Activated CD4-positive, alpha-beta T cell treated with anti-CD3 and anti-CD28 coated beads for 36 hours (primary cell): ENCODE results near the gene BTG4. TPM values are rescaled to one million over a fixed set of nuclear protein-coding genes. Genes with fewer than 3 reads are reported as not detected.

Experiments used
- ATAC-seq: fragments of 200-7000 bp; cut with Tn5 transposase; one replicate; pipeline ENCODE4 v1.10.0; 2021; ENCODE audit warnings: mild to moderate bottlenecking, moderate library complexity
- CTCF ChIA-PET: fragments of 350-600 bp; sonication (Branson Sonifier 250); formaldehyde crosslinking; loops from one replicate; lab custom pipeline; 2021; ENCODE audit warnings: antibody characterized with exemption; lab: Charles Lee
- POLR2A ChIA-PET: fragments of 350-600 bp; sonication (Branson Sonifier 250); formaldehyde crosslinking; loops from one replicate; lab custom pipeline; 2021; ENCODE audit warnings: antibody characterized with exemption, inconsistent platforms; lab: Charles Lee
- DNase-seq: peaks from one replicate; pipeline ENCODE4 v3.0.0-alpha.2; 2020
- H3K27ac Mint-ChIP-seq: one replicate; pipeline ENCODE4 v1.8.0; 2021; ENCODE audit warnings: mixed read lengths
- H3K27me3 Mint-ChIP-seq: one replicate; pipeline ENCODE4 v1.8.0; 2021; ENCODE audit warnings: mixed read lengths
- H3K36me3 Mint-ChIP-seq: one replicate; pipeline ENCODE4 v1.8.0; 2021; ENCODE audit warnings: low read depth, mixed read lengths
- H3K4me1 Mint-ChIP-seq: one replicate; pipeline ENCODE4 v1.8.0; 2021; ENCODE audit warnings: mixed read lengths
- H3K4me3 Mint-ChIP-seq: one replicate; pipeline ENCODE4 v1.8.0; 2021; ENCODE audit warnings: mild to moderate bottlenecking, moderate library complexity, mixed read lengths
- H3K9me3 Mint-ChIP-seq: one replicate; pipeline ENCODE4 v1.8.0; 2021; ENCODE audit warnings: low read depth, mixed read lengths
- intact Hi-C, 2 experiments: fragments of 100-400 bp; cut with DNase I in 1 of 2; cut with micrococcal nuclease in 1 of 2; formaldehyde crosslinking; loops; one replicate each; pipeline versions ENCODE4 v1.14.2 to v1.15.1; 2022 to 2024; cut with DNase I, micrococcal nuclease
- total RNA-seq, 2 experiments: library from RNA; stranded (reverse); gene quantifications; one replicate each; pipeline ENCODE4 v1.2.3, GENCODE V29; 2021

BTG4 gene
- total RNA-seq, 2 experiments from 2014 or later, result not detected

GRCh38 chr11:111465400-111465799 lies 46.8 kb downstream of the BTG4 start:
- Mint-ChIP-seq H3K27me3 (peaks cover 8% of the 10 kb centered on the region), H3K4me1 (peaks cover 2% of the 10 kb centered on the region), H3K9me3 (no peaks in the 10 kb centered on the region), H3K27ac (no peak overlapping the region), H3K36me3 (no peaks in the 10 kb centered on the region), H3K4me3 (no peak overlapping the region)
- intact Hi-C loops, result no loop called here
- ChIA-PET CTCF (interaction anchor here (1.0 kb wide), 1 partner anchor 14 kb away, joined by 3 read pairs; no protein-coding TSS in a partner anchor), POLR2A (interaction anchor here (0.6 kb wide), 1 partner anchor 1624 kb away, joined by 3 read pairs; no protein-coding TSS in a partner anchor)
- ATAC-seq (no peak), DNase-seq (no peak)

- POLR2A ChIA-PET, result no interaction called here
- H3K9me3 Mint-ChIP-seq, result no peaks in the 10 kb centered on the region
These were observed 48.9 kb downstream of the BTG4 start for GRCh38 chr11:111463276-111463675.

DNA sequence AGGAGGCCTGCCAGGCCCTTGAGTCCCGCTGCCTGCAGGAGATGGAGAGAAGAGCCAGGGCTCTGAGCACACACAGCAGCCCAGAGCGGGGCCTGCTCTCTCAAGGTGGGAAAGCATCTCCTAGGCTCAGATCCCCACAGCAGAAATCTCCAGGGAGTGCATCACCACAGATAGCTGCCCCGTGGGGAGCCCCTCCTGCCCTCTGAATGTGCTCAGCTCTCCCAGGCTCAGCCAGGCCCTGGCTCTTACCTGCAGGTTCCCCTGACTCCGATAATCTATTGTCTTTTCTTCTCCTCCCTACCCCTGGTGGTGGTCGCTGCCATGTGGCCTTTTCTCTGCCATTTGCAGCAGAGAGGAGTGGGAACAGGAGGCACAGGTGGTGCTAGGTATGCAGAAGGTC lies 49.9 kb downstream of the BTG4 start:
- no peak for DNase-seq
- no peaks in the 10 kb centered on the region for H3K9me3 Mint-ChIP-seq
- CTCF ChIA-PET, result interaction anchor here (0.6 to 1.0 kb wide), 2 partner anchors 15 to 380 kb away, joined by 3 read pairs; no protein-coding TSS in a partner anchor
- H3K27ac Mint-ChIP-seq, result no peak overlapping the region
- POLR2A ChIA-PET, result no interaction called here
- peaks cover 6% of the 10 kb centered on the region for H3K27me3 Mint-ChIP-seq
- no peak for ATAC-seq
- H3K4me3 Mint-ChIP-seq, result no peak overlapping the region
- H3K4me1 Mint-ChIP-seq, result peaks cover 2% of the 10 kb centered on the region
- H3K36me3 Mint-ChIP-seq, result no peaks in the 10 kb centered on the region
- intact Hi-C loops, result no loop called here

More at GRCh38 chr11:111463276-111463675, 48.9 kb downstream of the BTG4 start:
- no peak for ATAC-seq
- H3K4me3 Mint-ChIP-seq, result no peak overlapping the region
- no peak for DNase-seq
- peaks cover 9% of the 10 kb centered on the region for H3K27me3 Mint-ChIP-seq
- no peaks in the 10 kb centered on the region for H3K36me3 Mint-ChIP-seq
- intact Hi-C loops, result no loop called here
- H3K27ac Mint-ChIP-seq, result no peak overlapping the region
- CTCF ChIA-PET, result no interaction called here
- H3K4me1 Mint-ChIP-seq, result peaks cover 2% of the 10 kb centered on the region

DNA sequence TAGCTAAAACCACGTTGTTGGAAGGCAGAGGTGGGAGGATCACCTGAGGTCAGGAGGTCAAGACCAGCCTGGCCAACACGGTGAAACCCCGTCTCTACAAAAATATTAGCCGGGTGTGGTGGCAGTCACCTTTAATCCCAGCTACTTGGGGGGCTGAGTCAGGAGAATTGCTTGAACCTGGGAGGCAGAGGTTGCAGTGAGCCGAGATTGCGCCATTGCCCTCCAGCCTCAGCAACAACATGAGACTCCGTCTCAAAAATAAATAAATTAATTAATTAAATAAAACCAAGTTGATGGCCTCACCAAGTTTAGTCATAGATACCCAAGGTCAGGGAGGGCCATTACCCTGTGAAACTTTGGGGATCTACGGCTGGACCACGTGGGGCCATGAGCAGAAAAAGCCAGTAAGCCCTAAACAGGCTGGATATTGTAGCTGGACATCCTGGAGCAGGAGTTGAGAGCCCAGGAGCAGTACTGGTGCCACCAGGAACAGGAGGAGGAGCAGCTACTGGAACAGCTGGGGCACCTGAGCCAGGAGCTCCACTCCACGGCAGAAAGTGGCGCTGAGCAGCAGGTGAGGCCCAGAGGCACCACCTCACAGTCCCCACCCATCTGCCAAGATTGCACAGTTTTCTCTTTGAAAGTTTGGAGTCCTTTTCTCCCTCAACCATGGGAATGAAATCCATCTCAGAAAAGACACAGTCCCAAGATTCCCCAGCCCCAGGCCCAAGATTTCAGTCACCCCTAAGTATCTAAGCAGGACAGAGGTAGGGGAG lies 50.5 kb downstream of the BTG4 start:
- ChIA-PET CTCF (interaction anchor here (0.6 to 1.3 kb wide), 3 partner anchors 11 to 381 kb away, joined by 3 to 4 read pairs (median 3); no protein-coding TSS in a partner anchor), POLR2A (no interaction called here)
- H3K4me3 Mint-ChIP-seq, result no peak overlapping the region
- no peak overlapping the region for H3K27ac Mint-ChIP-seq
- no peaks in the 10 kb centered on the region for H3K36me3 Mint-ChIP-seq
- peaks cover 6% of the 10 kb centered on the region for H3K27me3 Mint-ChIP-seq
- no peak for DNase-seq
- no peaks in the 10 kb centered on the region for H3K9me3 Mint-ChIP-seq
- H3K4me1 Mint-ChIP-seq, result peaks cover 2% of the 10 kb centered on the region
- intact Hi-C loops, result no loop called here
- no peak for ATAC-seq

- Mint-ChIP-seq H3K27ac (no peak overlapping the region), H3K4me1 (peaks cover 2% of the 10 kb centered on the region), H3K9me3 (no peaks in the 10 kb centered on the region), H3K27me3 (peaks cover 6% of the 10 kb centered on the region), H3K4me3 (no peak overlapping the region), H3K36me3 (no peaks in the 10 kb centered on the region)
- peak; percentile 2 for DNase-seq
- ChIA-PET POLR2A (no interaction called here), CTCF (interaction anchor here (0.6 to 1.3 kb wide), 4 partner anchors 10 to 67 kb away, joined by 3 to 4 read pairs (median 4); no protein-coding TSS in a partner anchor)
- intact Hi-C loops, result no loop called here
- no peak for ATAC-seq
These were observed 51.3 kb downstream of the BTG4 start for GRCh38 chr11:111460856-111461255.

DNA sequence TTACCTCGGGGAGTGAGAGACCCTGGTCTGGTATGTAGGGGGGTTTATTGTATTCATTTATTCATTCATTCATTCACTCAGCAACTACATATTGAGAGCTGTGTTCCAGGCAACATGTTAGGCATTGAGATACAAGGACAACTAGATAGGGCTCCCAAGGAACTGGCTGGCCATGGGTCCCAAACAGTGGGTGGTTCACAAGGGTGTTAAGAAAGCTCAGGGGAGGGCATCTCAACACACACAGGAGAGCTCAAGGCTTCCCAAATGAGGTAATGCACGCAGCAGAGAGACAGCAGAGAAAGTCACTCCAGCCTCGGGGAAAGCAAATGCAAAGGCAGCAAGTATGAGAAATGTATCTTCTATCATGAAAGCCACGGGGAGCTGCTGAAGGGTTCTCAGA lies 51.8 kb downstream of the BTG4 start:
- no peak overlapping the region for H3K27ac Mint-ChIP-seq
- ChIA-PET CTCF (interaction anchor here (0.7 to 1.3 kb wide), 3 partner anchors 10 to 68 kb away, joined by 3 to 4 read pairs (median 4); no protein-coding TSS in a partner anchor), POLR2A (no interaction called here)
- intact Hi-C loops, result no loop called here
- H3K4me1 Mint-ChIP-seq, result peaks cover 2% of the 10 kb centered on the region
- H3K36me3 Mint-ChIP-seq, result no peaks in the 10 kb centered on the region
- no peak for DNase-seq
- no peak for ATAC-seq
- no peaks in the 10 kb centered on the region for H3K9me3 Mint-ChIP-seq
- H3K4me3 Mint-ChIP-seq, result no peak overlapping the region
- peaks cover 6% of the 10 kb centered on the region for H3K27me3 Mint-ChIP-seq

DNA sequence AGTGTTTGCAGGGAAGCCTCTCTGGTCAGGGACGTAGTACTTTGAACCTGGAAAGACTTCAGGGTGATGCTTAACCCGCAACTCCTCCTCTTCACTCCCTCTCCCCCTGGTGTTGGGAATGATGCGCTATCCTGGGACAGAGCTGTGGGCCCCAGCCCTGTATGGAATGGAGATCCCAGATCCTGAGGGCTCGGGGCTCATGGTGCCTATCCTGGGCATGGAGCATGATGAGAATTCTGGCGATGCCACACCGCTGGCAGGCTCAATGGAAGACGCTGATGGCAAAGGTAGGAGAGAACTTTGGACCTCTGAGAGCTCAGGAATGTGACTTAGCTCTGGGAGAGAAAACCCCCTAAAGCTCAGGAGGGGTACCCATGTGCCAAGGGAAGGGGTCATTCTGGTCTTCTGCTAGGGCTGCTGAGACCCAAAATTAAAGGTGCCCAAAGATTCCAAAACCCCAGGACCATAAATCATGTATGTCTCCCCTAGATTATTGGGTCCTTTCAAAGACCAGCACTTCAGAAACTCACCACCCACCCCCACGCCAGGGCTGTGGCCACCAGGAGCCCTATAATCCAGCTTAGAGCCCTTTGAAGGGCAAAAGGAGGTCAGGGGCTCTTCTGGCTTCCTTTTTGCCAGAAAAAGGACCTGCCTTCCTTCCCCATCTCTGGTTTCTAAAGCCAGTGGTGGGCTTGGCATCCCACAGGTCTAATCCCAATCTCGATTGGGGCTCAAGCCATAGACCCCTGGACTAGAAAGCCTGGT lies 52.5 kb downstream of the BTG4 start:
- Mint-ChIP-seq H3K36me3 (no peaks in the 10 kb centered on the region), H3K4me1 (peaks cover 2% of the 10 kb centered on the region), H3K9me3 (no peaks in the 10 kb centered on the region), H3K27ac (no peak overlapping the region), H3K27me3 (peaks cover 6% of the 10 kb centered on the region), H3K4me3 (no peak overlapping the region)
- ChIA-PET CTCF (interaction anchor here (1.6 kb wide), 1 partner anchor 12 kb away, joined by 7 read pairs; no protein-coding TSS in a partner anchor), POLR2A (no interaction called here)
- no peak for ATAC-seq
- no peak for DNase-seq
- intact Hi-C loops, result no loop called here

- intact Hi-C loops, result no loop called here
- no peaks in the 10 kb centered on the region for H3K36me3 Mint-ChIP-seq
- peaks cover 5% of the 10 kb centered on the region for H3K27me3 Mint-ChIP-seq
- H3K27ac Mint-ChIP-seq, result no peak overlapping the region
- H3K4me1 Mint-ChIP-seq, result peaks cover 2% of the 10 kb centered on the region
- ATAC-seq (no peak), DNase-seq (peak; percentile 2)
- H3K4me3 Mint-ChIP-seq, result no peak overlapping the region
- ChIA-PET CTCF (interaction anchor here (0.6 to 1.7 kb wide), 4 partner anchors 108 to 192 kb away, joined by 3 to 5 read pairs (median 4); no protein-coding TSS in a partner anchor), POLR2A (no interaction called here)
- no peaks in the 10 kb centered on the region for H3K9me3 Mint-ChIP-seq
These were observed 54.3 kb downstream of the BTG4 start for GRCh38 chr11:111457731-111458368.

- H3K36me3 Mint-ChIP-seq, result no peaks in the 10 kb centered on the region
- H3K27ac Mint-ChIP-seq, result no peak overlapping the region
- POLR2A ChIA-PET, result no interaction called here
- H3K27me3 Mint-ChIP-seq, result peaks cover 4% of the 10 kb centered on the region
- no peak overlapping the region for H3K4me3 Mint-ChIP-seq
- H3K9me3 Mint-ChIP-seq, result no peaks in the 10 kb centered on the region
- H3K4me1 Mint-ChIP-seq, result peaks cover 2% of the 10 kb centered on the region
- CTCF ChIA-PET, result interaction anchor here (0.6 to 2.2 kb wide), 5 partner anchors 19 to 682 kb away, joined by 3 to 5 read pairs (median 4); no protein-coding TSS in a partner anchor
- intact Hi-C loops, result no loop called here
- ATAC-seq (no peak), DNase-seq (peak; percentile 2)
These were observed 55.1 kb downstream of the BTG4 start for GRCh38 chr11:111456859-111457730.

GRCh38 chr11:111456086-111456858 lies 55.9 kb downstream of the BTG4 start:
- ATAC-seq, result no peak
- ChIA-PET POLR2A (no interaction called here), CTCF (interaction anchor here (0.6 to 2.2 kb wide), 8 partner anchors 10 to 683 kb away, joined by 3 to 10 read pairs (median 4); no protein-coding TSS in a partner anchor)
- H3K36me3 Mint-ChIP-seq, result no peaks in the 10 kb centered on the region
- intact Hi-C loops, result no loop called here
- DNase-seq, result peak; percentile 3
- no peaks in the 10 kb centered on the region for H3K9me3 Mint-ChIP-seq
- no peak overlapping the region for H3K27ac Mint-ChIP-seq
- H3K4me3 Mint-ChIP-seq, result no peak overlapping the region
- peaks cover 2% of the 10 kb centered on the region for H3K4me1 Mint-ChIP-seq
- peaks cover 4% of the 10 kb centered on the region for H3K27me3 Mint-ChIP-seq
